WTC11 (cell line): Measurements from ENCODE around the gene VWDE. TPM values are rescaled to one million over a fixed set of nuclear protein-coding genes. Genes with fewer than 3 reads are reported as not detected.

Experiments
- ATAC-seq: fragments of 200-7000 bp; cut with Tn5 transposase; 2 replicates; pipeline ENCODE4 v1.10.0; 2021; ENCODE audit warnings: mild to moderate bottlenecking, moderate library complexity
- CTCF ChIA-PET: fragments of 300-600 bp; sonication (Branson Sonifier 250); formaldehyde crosslinking; loops from one replicate; lab custom pipeline; 2021; ENCODE audit warnings: antibody characterized with exemption; lab: Charles Lee
- POLR2A ChIA-PET: fragments of 350-600 bp; sonication (Branson Sonifier 250); formaldehyde crosslinking; loops from one replicate; lab custom pipeline; 2021; ENCODE audit warnings: antibody characterized with exemption; lab: Charles Lee
- DNase-seq: peaks from one replicate; pipeline ENCODE4 v3.0.0; 2021; ENCODE audit warnings: low spot score
- H3K27ac Mint-ChIP-seq: 2 replicates; pipeline ENCODE4 v1.8.0; 2021; ENCODE audit warnings: mixed read lengths
- H3K27me3 Mint-ChIP-seq: 2 replicates; pipeline ENCODE4 v1.8.0; 2021; ENCODE audit warnings: low read depth, mild to moderate bottlenecking, moderate library complexity, mixed read lengths
- H3K36me3 Mint-ChIP-seq: 2 replicates; pipeline ENCODE4 v1.8.0; 2021; ENCODE audit warnings: mixed read lengths
- H3K4me1 Mint-ChIP-seq: 2 replicates; pipeline ENCODE4 v1.8.0; 2022; ENCODE audit warnings: mixed read lengths
- H3K4me3 Mint-ChIP-seq: 2 replicates; pipeline ENCODE4 v1.8.0; 2021; ENCODE audit warnings: mild to moderate bottlenecking, moderate library complexity, mixed read lengths
- H3K9me3 Mint-ChIP-seq: 2 replicates; pipeline ENCODE4 v1.8.0; 2021; ENCODE audit warnings: mixed read lengths
- E2F4 ChIP-seq: sonication (generic); formaldehyde crosslinking; IDR thresholded peaks from 2 replicates; pipeline ENCODE4 v1.8.1; 2022; ENCODE audit warnings: low read depth, mild to moderate bottlenecking, moderate library complexity, missing genetic modification reagents, borderline replicate concordance
- E2F5 ChIP-seq: sonication (generic); formaldehyde crosslinking; IDR thresholded peaks from 2 replicates; pipeline ENCODE4 v1.8.1; 2022; ENCODE audit warnings: mild to moderate bottlenecking, moderate library complexity, missing genetic modification reagents
- FOXP4 ChIP-seq: sonication (generic); formaldehyde crosslinking; IDR thresholded peaks from 2 replicates; pipeline ENCODE4 v1.8.0; 2022; ENCODE audit warnings: mild to moderate bottlenecking, missing genetic modification reagents
- MYBL2 ChIP-seq: sonication (generic); formaldehyde crosslinking; IDR thresholded peaks from 2 replicates; pipeline ENCODE4 v1.8.1; 2023; ENCODE audit warnings: mild to moderate bottlenecking, moderate library complexity, missing genetic modification reagents
- NFATC4 ChIP-seq: fragments of 250-450 bp; sonication (Bioruptor Pico); IDR thresholded peaks from 2 replicates; pipeline ENCODE4 v1.9.0; 2021; ENCODE audit warnings: mild to moderate bottlenecking
- NR1H2 ChIP-seq: sonication (generic); formaldehyde crosslinking; IDR thresholded peaks from 2 replicates; pipeline ENCODE4 v1.9.0; 2021; ENCODE audit warnings: mild to moderate bottlenecking, moderate library complexity, missing genetic modification reagents
- NR2C2 ChIP-seq: sonication (generic); formaldehyde crosslinking; IDR thresholded peaks from 2 replicates; pipeline ENCODE4 v1.8.0; 2022; ENCODE audit warnings: mild to moderate bottlenecking, missing genetic modification reagents
- PRDM15 ChIP-seq: sonication (generic); formaldehyde crosslinking; IDR thresholded peaks from 2 replicates; pipeline ENCODE4 v1.8.0; 2022; ENCODE audit warnings: missing genetic modification reagents
- SMAD3 ChIP-seq: sonication (generic); formaldehyde crosslinking; IDR thresholded peaks from 2 replicates; pipeline ENCODE4 v1.8.0; 2022; ENCODE audit warnings: missing genetic modification reagents, mild to moderate bottlenecking, borderline replicate concordance
- SOX15 ChIP-seq: fragments of 250-450 bp; sonication (Bioruptor Pico); IDR thresholded peaks from 2 replicates; pipeline ENCODE4 v1.9.0; 2021; ENCODE audit warnings: mild to moderate bottlenecking
- SP1 ChIP-seq: sonication (generic); formaldehyde crosslinking; conservative IDR thresholded peaks from 2 replicates; pipeline ENCODE4 v1.8.1; 2022; ENCODE audit warnings: missing genetic modification reagents
- USF1 ChIP-seq: sonication (generic); formaldehyde crosslinking; IDR thresholded peaks from 2 replicates; pipeline ENCODE4 v1.8.0; 2022; ENCODE audit warnings: mild to moderate bottlenecking, missing genetic modification reagents
- ZBTB21 ChIP-seq: sonication (generic); formaldehyde crosslinking; IDR thresholded peaks from 2 replicates; pipeline ENCODE4 v1.8.1; 2023; ENCODE audit warnings: mild to moderate bottlenecking, missing genetic modification reagents, borderline replicate concordance
- ZNF425 ChIP-seq: fragments of 250-450 bp; sonication (Bioruptor Pico); conservative IDR thresholded peaks from 2 replicates; pipeline ENCODE4 v1.9.0; 2021; ENCODE audit warnings: mild to moderate bottlenecking
- ZNF671 ChIP-seq: fragments of 250-450 bp; sonication (Bioruptor Pico); IDR thresholded peaks from 2 replicates; pipeline ENCODE4 v1.8.0; 2021; ENCODE audit warnings: mild to moderate bottlenecking
- total RNA-seq: library from RNA; stranded (reverse); gene quantifications from 3 replicates; pipeline ENCODE4 v1.2.3, GENCODE V29; 2021

VWDE gene
- total RNA-seq, 1 experiment from 2014 or later: 21.0 TPM

- DNase-seq: no peak
- H3K36me3 Mint-ChIP-seq: no peaks in the 10 kb centered on the region
- CTCF ChIA-PET: no interaction called here
- no peak overlapping the region for H3K4me3 Mint-ChIP-seq
- H3K4me1 Mint-ChIP-seq: peaks cover 8% of the 10 kb centered on the region; the same call in 1 of the 2 replicates
- no peak overlapping the region for H3K27ac Mint-ChIP-seq
- no peak for ATAC-seq
- no peak for TF ChIP-seq E2F4 (CRISPR knock-in tag)
- no peak for TF ChIP-seq ZNF425 (CRISPR knock-in tag)
- TF ChIP-seq USF1: no peak
- TF ChIP-seq NR1H2 (CRISPR knock-in tag): no peak
- TF ChIP-seq SOX15 (CRISPR knock-in tag): no peak
- TF ChIP-seq MYBL2 (CRISPR knock-in tag): no peak
- TF ChIP-seq E2F5: no peak
- no peak for TF ChIP-seq FOXP4
- TF ChIP-seq PRDM15 (CRISPR knock-in tag): no peak
- no peak for TF ChIP-seq NR2C2 (CRISPR knock-in tag)
- TF ChIP-seq SMAD3 (CRISPR knock-in tag): no peak
- TF ChIP-seq ZBTB21 (CRISPR knock-in tag): no peak
- no peak for TF ChIP-seq SP1
- TF ChIP-seq ZNF671 (CRISPR knock-in tag): no peak
- no peak for TF ChIP-seq NFATC4 (CRISPR knock-in tag)
- no peaks in the 10 kb centered on the region for H3K9me3 Mint-ChIP-seq
- POLR2A ChIA-PET: no interaction called here
- H3K27me3 Mint-ChIP-seq: no peaks in the 10 kb centered on the region; the same call in 1 of the 2 replicates
Observed at GRCh38 chr7:12440229-12440628, 36.6 kb upstream of the VWDE start.
